Kidney glomerular epithelial cell (primary cell): ENCODE measurements around the gene ZBTB21.
"Not testable (repeated sequence)": the region's sequence is repeated elsewhere in the genome, so short reads cannot be mapped to it uniquely, and the experiment has no call there.

ENCODE experiments used
- DNase-seq: peaks from one replicate; lab custom pipeline; 2025; lab: John Stamatoyannopoulos, UW

Gene ZBTB21

GRCh38 chr21:41966872-41967621 lies 43.1 kb downstream of the ZBTB21 start:
- no peak for DNase-seq

- no peak for DNase-seq
Observed at GRCh38 chr21:41966041-41966833, 43.9 kb downstream of the ZBTB21 start.

DNA sequence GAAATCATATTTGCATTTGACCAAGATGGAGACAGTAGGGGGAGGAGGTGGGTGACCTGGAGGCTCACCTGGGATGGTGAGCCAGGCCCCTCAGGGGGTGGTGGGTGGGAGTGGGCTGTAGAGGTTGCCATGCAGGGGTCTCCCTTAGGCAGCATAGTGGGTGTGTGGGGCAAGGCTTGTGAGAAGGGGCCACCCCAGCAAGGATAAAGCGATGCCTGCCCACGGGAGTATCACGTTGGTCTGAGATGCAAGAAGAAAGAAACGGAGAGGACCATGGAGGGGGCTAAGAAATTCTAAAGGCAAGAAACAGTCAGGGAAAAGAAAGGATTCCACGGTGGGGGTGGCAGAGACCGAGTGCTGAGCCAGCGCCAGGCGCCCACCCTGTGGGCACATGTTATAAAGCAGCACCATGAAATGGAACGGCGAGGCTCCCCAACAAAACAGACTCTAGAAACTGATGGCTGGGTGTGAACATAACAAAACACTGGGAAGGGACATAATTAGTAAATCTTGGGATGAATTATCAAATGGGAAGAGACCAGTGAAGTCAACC lies 44.6 kb downstream of the ZBTB21 start:
- no peak for DNase-seq

DNA sequence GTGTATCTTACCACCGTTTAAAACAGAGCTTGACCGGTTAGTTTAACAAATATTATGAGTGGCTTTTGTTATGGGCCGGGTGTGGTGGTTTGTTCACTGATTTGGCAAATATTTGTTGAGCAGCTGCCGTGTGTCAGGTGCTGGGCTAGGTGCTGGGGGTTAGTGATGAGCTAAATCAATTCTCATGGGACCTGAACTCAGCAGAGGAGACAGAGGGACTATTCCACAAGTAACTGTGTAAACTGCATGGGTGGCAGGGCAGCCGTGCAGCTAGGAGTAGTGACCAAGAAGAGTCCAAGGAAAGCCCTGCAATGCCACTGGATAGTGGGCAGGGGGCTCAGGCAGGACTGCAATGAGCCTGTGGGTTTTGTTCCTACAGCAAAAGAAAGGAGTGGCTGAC lies 45.1 kb downstream of the ZBTB21 start:
- no peak for DNase-seq

DNA sequence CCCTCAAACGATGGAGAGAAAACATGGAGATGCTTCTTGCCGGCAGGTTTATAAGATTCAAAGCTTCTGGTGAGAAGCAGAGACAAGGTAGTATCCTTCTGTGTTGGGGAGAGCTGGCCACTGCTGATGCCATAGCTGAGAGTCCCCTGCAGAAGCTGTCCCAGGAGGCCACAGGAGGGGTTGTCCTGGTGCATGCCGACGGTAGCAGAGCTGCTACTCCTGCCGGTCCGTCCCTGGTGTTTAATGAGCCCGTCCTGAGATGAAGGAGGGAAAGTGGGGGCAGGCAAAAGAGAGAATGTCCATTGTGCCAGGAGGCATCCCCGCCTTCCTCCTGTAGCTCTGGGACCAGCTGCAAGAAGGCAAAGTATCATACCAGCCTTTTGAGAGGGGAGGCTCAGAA lies 46.0 kb downstream of the ZBTB21 start:
- no peak for DNase-seq

DNA sequence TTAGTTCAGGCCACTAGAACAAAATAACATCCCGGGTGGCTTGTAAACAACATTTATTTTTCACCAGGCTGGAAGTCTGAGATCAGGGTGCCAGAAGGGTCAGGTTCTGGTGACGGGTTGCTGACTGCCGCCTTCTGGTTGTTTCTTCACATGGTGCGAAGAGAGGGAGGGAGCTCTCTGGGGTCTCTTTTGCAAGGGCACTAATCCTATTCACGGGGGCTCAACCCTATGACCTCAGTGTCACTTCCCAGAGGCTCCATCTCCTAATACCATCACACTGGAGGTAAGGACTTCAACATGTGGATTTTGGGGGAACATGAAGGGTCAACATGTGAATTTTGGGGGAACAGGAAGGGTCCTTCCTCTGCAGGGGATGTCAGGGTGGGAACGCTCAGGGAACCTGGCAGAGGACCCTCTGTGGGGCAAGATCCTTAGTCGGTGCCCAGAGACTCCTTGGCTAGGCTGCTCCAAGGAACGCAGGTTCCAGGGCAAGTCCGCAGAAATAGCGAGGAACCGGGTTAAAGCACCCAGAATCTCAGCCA lies 47.7 kb downstream of the ZBTB21 start:
- no peak for DNase-seq

DNA sequence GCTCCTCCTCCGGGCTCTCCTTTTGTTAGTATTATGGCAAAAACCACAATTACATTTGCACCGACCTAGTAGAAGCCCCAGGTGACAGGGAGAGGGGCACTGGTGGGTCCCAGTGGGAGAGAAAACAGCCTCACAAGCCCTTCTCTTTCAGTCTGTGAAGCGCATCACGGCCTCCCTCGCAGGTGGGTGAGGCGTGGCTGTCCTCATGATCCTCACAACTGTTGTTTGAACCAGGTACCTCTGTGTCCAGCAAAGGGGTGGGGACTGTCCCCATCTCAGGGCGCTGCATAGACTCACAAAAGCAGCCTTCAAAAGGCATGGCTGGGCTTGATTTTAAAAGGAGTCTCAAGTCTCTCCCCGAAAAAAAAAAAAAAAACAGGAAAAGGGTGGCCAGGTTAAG lies 48.4 kb downstream of the ZBTB21 start:
- no peak for DNase-seq

GRCh38 chr21:41961282-41961701 lies 48.9 kb downstream of the ZBTB21 start:
- DNase-seq: no peak

- no peak for DNase-seq
Observed at GRCh38 chr21:41960386-41960785, 49.8 kb downstream of the ZBTB21 start.

DNA sequence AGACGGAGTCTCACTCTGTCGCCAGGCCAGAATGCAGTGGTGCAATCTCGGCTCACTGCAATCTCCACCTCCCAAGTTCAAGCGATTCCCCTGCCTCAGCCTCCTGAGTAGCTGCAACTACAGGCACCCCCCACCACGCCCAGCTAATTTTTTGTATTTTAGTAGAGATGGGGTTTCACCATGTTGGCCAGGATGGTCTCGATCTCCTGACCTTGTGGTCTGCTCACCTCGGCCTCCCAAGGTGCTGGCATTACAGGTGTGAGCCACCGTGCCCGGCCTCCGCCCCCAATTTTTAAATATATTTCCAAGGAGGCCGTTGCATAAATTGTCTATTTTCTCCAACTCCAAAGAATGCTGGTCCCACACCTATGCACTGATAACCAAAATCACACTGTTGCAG lies 50.5 kb downstream of the ZBTB21 start:
- not testable (repeated sequence) for DNase-seq

- no peak for DNase-seq
Observed at GRCh38 chr21:41958886-41959563, 51.1 kb downstream of the ZBTB21 start.

DNA sequence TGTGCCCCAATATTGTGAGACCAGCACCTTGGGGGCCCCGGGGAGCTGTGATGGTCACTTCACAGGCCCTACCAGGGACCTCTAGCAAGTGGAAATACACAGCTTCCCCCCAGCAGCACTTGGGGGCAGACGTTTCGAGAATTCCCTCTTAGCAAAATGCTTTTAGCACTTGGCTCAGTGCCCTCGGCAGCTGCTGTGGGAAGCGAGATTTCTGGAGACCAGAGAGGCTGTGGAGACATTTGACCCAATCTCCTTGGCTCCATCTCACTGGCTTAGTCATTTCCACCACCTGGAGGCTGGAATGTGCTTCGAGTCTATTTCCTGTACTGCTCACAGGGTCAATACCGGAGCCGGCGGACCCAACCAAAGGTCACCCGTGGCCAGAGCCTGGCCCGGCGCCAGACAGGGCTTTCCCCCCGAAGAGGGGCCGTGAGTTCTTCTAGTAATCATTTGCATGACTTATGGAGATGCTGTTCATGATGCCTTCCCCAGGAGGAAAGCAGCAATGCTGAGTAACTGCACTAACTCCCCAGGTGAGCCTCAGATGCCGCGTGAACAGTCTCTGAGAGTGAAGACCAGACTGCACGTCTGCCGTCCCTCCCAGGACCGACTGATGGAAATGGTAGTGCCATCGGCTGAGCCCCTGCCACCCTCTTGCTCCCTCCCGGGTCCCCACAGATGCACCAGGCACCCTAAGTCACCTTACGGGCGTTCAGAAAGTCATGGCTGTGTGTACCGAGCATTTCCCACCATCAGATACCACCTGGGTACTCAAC lies 52.0 kb downstream of the ZBTB21 start:
- no peak for DNase-seq

DNA sequence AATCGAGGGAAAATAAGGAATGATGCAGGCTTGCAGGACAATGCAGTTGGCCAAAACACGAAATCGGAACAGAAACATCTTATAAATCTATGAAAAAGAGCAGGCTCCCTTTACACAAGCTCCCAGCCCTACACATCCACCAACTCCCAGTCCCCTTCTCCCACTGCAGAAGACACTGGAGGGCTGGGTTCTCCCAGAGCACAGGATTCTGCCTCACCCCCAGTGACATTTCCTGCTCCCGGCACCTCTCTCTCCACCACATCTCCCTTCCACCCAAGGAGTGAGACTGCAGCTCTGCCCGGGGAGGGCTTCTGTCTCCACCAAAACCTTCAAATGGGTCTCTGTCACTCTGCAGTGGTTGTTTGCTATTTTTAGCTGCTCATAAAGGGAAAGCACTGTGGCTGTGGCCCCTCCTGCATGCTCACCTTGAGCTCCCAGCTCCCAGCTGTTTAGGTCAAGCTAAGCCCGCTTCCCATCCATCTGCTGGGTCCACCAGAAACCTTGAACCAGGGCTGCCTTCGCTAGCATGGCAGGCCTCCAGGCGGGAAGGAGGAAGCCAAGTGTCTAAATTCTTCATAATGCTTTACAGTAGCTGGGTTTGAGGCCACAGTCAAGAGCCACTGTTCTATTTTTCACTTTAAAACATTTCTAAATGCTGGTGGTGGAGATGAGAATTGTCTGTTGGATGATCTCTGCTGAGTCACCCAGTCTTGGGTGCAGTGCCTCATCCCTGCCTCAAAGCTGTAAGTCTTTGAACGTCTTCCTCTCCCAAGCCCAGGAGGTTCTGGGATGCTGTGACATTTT lies 53.0 kb downstream of the ZBTB21 start:
- peak; percentile 5 for DNase-seq

- no peak for DNase-seq
Observed at GRCh38 chr21:41955516-41955915, 54.6 kb downstream of the ZBTB21 start.

- no peak for DNase-seq
Observed at GRCh38 chr21:41954654-41955499, 55.3 kb downstream of the ZBTB21 start.

- peak; percentile 43 for DNase-seq
Observed at GRCh38 chr21:41953831-41954653, 56.1 kb downstream of the ZBTB21 start, which contains the start of gene C2CD2. C2CD2 (minus strand) TSS chr21:41954018; CDS start chr21:41953648, 370 bp downstream.

GRCh38 chr21:41953249-41953830 lies 56.8 kb downstream of the ZBTB21 start:
- DNase-seq: no peak

DNA sequence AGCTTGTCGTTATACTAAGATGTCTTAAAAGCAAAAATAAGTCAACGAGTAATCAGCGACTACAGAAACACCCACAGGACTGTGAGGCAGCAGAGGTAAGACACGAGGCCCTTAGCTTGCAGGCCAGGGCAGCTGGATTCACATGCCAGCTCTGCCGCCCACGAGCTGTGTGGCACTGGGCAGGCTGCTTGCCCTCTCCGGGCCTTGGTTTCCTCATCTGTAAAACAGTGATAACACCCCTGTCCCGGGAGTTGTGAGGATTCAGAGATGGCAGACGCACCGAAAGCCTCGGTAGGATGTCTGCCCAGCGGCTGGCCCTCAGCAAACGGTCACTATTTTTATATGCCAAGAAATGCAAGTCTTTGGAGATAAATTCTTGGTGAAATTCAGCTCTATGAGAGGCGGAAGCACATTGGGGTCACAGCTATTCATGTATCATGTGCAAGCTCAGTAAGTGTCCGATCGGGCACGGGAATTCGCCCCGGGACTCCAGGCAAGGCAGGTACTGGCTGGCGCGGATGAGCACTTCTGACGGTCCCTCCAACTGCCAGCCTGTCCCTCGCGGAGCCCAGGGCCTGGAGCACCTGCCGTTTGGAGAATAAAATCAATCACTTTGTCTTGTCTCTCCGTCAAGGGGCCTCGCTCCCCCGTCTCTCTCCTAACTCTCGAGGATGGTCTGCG lies 57.5 kb downstream of the ZBTB21 start:
- DNase-seq: no peak
